A673 (cell line): ENCODE results near the gene RBMS1.

Source experiments
- EZH2 ChIP-seq: fragments of 200-600 bp; sonication (generic); IDR thresholded peaks from 2 replicates; pipeline ENCODE4 v1.6.1; 2017; ENCODE audit warnings: borderline replicate concordance, low read depth, mild to moderate bottlenecking, mixed read lengths, antibody characterized with exemption, low read length; ENCODE audit not compliant: poor library complexity, severe bottlenecking
- TF ChIP-seq, protein P1 (sequence below): fragments of 300-800, 200-600 bp; sonication (generic); conservative IDR thresholded peaks from 2 replicates; pipeline ENCODE4 v1.5.1; 2017; ENCODE audit warnings: low read depth, mild to moderate bottlenecking, antibody characterized with exemption, low read length, moderate library complexity, mixed read lengths

DNA sequence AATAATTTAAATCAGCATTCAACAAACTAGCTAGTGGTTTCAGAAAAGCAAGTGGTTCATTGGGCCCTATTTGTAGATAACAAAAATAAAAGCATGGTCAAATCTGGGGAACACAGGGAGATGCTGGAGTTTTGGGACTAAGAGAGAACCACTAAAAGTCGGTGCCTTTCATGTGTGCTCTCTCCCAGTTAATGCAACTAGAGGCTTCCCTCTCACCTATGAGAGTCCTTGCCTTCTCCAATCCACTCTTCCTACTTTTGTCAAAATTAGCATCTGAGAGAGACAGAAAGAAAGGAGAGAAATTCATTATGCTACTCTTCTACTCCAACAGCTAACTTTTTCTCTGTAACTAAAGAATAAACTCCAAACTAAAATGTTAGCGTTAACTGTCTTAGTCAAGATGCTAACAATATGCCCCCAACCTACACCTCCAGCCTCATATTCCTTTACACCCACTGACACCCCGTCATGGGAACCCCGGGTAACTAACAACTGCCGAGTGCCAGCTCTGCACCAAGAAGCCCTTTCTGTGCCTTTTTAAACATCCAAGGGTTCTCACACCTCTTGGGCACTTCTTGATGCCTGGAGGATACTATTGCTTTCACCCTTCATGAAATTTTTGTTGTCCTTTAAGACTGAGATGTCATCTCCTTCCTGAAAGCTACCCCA is 133.4 kb downstream of the RBMS1 start:
- TF ChIP-seq, protein P1, sequence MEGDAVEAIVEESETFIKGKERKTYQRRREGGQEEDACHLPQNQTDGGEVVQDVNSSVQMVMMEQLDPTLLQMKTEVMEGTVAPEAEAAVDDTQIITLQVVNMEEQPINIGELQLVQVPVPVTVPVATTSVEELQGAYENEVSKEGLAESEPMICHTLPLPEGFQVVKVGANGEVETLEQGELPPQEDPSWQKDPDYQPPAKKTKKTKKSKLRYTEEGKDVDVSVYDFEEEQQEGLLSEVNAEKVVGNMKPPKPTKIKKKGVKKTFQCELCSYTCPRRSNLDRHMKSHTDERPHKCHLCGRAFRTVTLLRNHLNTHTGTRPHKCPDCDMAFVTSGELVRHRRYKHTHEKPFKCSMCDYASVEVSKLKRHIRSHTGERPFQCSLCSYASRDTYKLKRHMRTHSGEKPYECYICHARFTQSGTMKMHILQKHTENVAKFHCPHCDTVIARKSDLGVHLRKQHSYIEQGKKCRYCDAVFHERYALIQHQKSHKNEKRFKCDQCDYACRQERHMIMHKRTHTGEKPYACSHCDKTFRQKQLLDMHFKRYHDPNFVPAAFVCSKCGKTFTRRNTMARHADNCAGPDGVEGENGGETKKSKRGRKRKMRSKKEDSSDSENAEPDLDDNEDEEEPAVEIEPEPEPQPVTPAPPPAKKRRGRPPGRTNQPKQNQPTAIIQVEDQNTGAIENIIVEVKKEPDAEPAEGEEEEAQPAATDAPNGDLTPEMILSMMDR = no peak
- TF ChIP-seq EZH2 = no peak
